Inferior parietal cortex (tissue), 1 donor: ENCODE results near the gene CPSF4L.
"Not testable (repeated sequence)": the region's sequence is repeated elsewhere in the genome, so short reads cannot be mapped to it uniquely, and the experiment has no call there.

Experiments used
- DNase-seq: peaks from one replicate; pipeline ENCODE4 v3.0.0-alpha.2; 2016; ENCODE audit errors: extremely low spot score

Gene CPSF4L, protein sequence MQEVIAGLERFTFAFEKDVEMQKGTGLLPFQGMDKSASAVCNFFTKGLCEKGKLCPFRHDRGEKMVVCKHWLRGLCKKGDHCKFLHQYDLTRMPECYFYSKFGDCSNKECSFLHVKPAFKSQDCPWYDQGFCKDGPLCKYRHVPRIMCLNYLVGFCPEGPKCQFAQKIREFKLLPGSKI

DNA sequence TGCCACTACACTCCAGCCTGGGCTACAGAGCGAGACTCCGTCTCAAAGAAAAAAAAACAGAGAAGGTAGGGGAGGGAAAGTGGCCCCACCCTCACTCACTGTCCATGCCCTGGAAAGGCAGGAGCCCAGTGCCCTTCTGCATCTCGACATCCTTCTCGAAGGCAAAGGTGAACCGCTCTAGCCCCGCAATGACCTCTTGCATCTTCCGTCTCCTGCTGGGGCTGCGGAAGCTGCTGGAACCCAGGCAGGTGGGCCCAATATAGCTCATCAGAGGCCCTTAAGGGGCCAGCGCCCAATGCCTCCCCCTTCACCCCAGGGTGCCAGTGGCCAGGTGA lies at the start of gene CPSF4L:
CPSF4L (minus strand) TSS at position 264 of the 335 bp plus-strand sequence; CDS start at position 202, 62 bp downstream.
- no peak for DNase-seq

DNA sequence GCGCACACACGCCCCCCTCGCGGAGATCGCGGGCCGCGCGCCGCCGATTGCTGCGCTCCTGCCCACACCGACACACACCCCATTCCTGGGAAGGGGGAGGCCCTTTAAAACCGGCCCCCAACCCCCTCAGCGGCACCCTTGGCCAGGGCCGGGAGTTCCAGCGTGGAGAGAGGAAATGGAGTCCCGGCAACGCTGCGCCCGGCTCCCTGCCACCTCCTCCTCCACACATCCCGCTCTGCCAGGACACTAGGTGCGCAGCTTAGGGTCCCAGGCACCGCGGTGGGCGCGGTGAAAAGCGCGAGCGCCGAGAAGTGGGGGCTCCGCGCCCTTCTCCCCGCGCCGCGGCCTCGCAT lies 49.7 kb upstream of the CPSF4L start:
- no peak for DNase-seq

GRCh38 chr17:73309727-73310596 lies 48.3 kb upstream of the CPSF4L start:
- no peak for DNase-seq

DNA sequence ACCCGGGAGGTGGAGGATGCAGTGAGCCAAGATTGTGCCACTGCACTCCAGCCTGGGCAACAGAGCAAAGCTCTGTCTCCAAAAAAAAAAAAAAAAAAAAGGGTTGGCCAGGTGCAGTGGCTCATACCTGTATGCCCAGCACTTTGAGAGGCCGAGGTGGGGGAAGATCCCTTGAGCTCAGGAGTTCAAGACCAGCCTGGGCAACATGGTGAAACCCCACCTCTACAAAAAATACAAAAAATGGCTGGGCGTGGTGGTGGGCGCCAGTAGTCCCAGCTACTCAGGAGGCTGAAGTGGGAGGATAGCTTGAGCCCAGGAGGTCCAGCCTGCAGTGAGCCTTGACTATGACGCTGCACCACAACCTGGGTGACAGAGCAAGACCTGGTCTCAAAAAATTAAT lies 47.3 kb upstream of the CPSF4L start:
- DNase-seq: not testable (repeated sequence)

GRCh38 chr17:73308017-73308823 lies 46.5 kb upstream of the CPSF4L start:
- DNase-seq: no peak

DNA sequence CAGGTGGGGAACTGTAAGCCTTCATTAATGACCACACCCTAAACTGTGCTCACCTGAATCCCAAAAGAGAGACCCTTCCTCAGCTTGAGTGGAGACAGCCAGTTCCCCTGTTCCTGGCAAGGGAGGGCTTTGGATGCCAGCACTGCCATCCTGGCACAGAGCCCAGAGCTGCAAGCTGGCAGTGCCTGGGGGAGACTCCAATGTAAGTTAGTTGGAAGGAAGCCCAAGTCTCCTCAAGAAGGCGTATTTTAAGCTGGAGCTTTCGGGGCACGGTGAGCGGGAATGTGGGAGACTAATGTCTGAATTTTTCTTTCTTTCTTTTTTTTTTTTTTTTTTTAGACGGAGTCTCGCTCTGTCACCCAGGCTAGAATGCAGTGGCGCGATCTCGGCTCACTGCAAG lies 45.5 kb upstream of the CPSF4L start:
- peak; percentile 61 for DNase-seq

- DNase-seq: no peak
Observed at GRCh38 chr17:73305845-73306836, 44.5 kb upstream of the CPSF4L start.

DNA sequence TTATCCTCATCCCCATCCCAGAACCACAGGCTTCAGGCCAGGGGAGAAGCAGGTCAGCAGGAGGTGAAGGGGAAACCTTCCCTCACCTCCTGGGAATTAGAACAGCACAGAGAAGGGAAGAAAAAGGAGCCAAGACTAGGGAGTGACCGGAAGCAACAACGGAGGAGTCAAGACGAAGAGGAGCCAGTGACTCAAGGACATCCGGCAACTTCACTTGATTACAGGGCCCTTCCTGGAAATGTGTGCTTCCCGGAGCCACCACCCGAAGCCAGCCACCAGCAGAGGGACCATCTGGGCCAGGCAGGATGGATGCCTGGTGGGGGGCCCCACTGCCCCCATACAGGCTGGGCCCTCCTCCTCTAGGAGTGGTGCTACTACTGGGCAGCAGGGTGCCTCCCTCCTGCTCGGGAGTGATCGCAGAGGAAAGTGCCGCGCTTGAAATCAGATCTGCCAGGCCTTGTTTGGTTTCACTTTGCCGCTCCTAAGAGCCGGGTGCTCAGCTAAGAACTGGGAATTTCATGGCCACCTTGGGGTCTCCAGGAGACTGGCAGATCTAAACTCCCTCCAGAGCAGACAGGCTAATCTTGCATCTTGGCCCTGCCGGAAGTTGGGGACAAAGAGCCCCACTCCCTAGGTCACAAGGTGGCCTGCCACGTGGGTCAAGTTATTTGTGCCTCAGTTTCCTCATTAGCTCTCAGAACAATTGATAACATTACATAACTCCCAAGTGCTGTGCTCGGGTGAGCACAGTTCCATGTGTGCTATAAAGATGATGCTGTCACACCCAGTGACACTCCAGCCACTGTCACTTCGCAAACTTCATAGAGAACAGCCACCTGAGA lies 43.5 kb upstream of the CPSF4L start:
- DNase-seq: no peak

DNA sequence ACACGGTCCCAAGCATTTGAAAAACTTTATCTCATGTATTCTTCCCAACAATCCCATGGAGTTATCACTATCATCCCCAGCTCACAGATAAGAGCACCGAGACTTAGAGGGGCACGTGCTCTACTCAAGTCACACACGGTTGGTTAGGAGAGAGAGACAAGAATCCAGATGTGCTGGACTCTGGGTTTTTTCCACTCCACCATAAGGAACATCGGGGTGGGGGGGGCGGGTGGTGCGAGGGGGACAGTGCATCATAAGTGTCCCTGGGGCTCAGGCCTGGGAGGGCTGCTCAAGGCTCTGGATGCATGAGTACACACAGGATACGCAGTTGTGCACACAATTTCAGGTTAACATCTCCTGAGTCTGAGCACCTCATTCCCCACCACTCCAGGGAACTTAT lies 42.8 kb upstream of the CPSF4L start:
- no peak for DNase-seq

DNA sequence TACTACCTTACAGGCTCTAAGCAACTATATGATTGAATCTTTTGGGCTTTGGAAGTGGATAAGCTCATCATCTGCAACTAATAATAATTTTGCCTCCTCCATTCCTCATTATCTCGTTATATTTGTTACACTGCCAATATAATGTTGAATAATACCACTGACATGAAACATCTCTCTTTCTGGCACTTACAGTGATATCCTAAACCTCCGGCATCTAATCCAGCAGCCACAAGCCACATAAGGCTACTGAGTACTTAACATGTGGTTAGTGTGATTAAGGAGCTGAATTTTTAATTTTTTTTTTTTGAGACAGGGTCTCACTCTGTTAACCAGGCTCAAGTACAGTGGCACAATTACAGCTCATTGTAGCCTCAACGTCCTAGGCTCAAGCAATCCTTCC lies 40.5 kb upstream of the CPSF4L start:
- no peak for DNase-seq

GRCh38 chr17:73301369-73301768 lies 39.7 kb upstream of the CPSF4L start:
- no peak for DNase-seq

DNA sequence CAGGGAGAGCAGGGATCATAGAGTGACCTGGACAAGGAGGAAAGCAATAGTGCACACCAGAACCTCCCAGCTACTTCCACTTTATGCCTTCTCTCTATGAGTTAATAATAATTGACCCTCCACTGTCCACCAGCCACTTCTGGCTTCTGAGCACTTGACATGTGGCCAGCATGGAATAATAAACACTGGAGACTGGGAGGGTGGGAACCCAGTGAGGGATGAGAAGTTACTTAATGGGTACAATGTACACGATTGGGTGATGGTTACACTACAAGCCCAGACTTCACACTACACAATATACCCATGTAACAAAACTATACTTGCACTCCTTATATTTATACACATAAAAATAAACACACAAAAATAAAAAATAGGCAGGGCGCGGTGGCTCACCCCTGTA lies 38.7 kb upstream of the CPSF4L start:
- DNase-seq: no peak

DNA sequence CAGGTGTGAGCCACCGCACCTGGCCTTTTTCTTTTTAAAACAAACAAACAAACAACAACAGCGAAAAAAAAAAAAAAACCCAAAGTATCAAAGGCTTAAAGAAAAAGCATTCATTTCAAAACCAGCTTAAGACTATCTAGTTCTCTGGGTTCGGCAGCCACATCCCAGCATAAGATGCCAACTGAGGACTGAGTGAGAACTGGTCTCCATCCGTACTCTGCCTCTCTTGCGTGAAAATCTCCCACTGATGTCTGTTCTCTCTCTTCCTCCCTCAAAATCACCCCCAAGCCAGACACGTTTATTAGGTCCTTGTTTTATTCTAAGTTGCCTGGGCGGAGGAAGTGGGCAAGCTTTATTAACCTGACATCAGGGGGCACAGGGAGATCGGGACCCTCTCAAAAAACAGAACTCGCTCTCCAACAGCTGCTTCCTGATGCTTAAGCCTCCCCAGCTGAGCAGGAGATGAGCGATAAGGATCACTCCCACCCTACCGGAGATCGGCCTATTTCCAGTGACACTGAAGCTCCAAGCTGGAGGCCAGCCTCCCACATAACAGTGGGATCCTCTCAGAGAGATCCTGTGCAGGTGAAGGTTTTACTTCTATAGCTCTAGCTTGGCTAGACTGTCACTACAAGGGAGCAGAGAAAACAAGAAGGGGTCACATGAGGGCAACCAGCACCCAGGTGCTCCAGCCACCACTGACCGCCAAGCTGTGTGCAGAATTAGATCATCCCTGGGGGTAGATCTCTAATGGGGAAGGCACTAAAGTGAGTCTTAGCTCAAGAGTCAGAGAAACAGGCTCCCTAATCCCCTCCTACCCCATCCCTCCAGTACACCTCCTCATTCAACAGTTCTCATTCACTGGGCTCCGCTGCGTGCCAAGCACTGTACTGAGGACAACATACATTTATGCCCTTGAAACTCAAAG lies 36.5 kb upstream of the CPSF4L start:
- DNase-seq: no peak

GRCh38 chr17:73293480-73293911 lies 31.8 kb upstream of the CPSF4L start:
- DNase-seq: no peak

DNA sequence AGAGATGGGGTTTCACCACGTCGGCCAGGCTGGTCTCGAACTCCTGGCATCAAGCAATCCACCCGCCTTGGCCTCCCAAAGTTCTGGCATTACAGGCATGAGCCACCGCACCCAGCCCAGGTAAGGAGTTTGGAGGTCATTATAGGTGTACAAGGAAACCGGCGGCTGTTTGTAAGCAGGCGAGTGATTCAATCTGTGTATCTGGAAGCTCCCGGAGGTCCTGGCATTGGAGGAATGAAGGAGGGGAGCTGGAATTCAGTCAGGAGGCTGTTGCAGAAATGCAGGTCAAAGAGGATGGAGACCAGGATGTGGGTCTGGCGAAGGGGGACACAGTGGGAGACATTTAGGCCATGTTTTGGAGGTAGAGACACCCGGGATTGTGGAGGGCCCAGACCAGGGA lies 31.4 kb upstream of the CPSF4L start:
- DNase-seq: no peak

- DNase-seq: no peak
Observed at GRCh38 chr17:73292031-73292531, 30.4 kb upstream of the CPSF4L start.

- no peak for DNase-seq
Observed at GRCh38 chr17:73291260-73291801, 29.7 kb upstream of the CPSF4L start.

- no peak for DNase-seq
Observed at GRCh38 chr17:73290399-73291259, 28.9 kb upstream of the CPSF4L start.
